Measurements from ENCODE around the gene SERTM1.
A peak's percentile ranks its signal among the peaks of the same experiment; 100 is the strongest.

Gene SERTM1

DNA sequence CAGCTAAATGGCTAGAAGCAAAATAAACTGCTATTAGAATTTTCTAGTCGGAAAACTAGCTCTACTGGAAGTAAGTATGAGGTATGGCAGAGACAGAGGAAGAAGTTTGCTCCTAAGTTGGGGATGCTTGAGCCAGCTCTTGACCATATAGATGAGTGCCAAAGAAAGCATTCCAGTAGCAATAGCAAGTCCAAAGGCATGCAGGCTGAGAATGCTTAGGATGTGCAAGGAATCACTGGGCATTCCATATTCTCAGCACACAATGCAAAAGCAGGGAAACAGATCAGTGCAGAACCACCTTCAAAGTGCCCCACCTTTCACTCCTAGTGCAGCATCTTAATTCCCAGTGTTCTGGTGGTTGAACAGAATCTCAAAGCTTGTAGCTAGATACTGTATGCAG is 32.9 kb downstream of the SERTM1 start:
- TF ChIP-seq CTCF (IDR thresholded peaks at IDR 0.05; ENCODE audit: low read depth, low read length, missing control alignments): no peak

DNA sequence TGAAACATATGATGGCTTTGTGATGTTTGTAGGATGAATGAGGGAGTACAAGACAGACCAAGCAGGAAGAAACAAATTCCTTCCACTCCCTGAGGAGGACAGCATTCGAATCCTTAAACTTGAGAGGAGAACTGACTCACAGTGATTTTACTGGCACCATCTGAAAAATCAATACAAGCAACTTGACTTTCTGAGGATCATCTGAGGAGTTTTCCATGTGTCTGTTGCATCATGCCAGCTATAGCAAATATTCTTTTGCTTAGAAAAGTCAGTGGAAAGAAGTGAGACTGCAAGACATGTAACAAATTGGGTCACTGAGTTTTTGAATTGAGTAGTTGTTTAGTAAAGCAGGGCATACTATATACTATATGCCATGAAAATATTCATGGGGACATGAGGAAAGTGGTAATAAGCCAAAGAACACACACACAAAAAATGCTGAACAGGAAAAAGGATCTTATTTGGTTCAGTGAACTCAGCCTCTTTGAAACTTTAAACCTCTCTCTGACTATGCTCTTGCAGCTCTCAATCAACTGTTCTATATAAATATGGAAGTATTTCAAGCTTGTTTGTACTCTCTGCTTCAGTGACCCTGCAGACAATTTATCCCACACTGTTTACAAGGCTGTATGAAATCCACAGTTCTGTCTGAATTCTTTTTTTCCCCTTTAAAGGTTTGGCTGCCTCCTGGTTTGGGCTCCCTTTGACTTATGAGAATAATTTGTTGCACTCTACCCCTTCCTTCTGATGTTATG is 35.5 kb downstream of the SERTM1 start:
- no peak for TF ChIP-seq CTCF (IDR thresholded peaks at IDR 0.05; ENCODE audit: low read depth, low read length, missing control alignments)
- no peak overlapping the region for H3K4me3 ChIP-seq (ENCODE audit: low read depth, low read length)
- DNase-seq (ENCODE audit: low read depth): no peak
- in situ Hi-C loops (cut with HindIII; ENCODE audit: low sequenced_read_pairs): no loop called here

More for the DNA sequence above, 32.9 kb downstream of the SERTM1 start:
- no peak overlapping the region for H3K4me3 ChIP-seq (ENCODE audit: low read depth, low read length)
- in situ Hi-C loops (cut with HindIII; ENCODE audit: low sequenced_read_pairs): no loop called here
- DNase-seq (ENCODE audit: low read depth): peak; percentile 90

- no peak for TF ChIP-seq CTCF (IDR thresholded peaks at IDR 0.05; ENCODE audit: low read depth, low read length, missing control alignments)
- no peak overlapping the region for H3K4me3 ChIP-seq (ENCODE audit: low read depth, low read length)
- in situ Hi-C loops (cut with HindIII; ENCODE audit: low sequenced_read_pairs): no loop called here
- no peak for DNase-seq (ENCODE audit: low read depth)
Measured at GRCh38 chr13:36710396-36710795, 36.6 kb downstream of the SERTM1 start.

GRCh38 chr13:36712290-36712689 is 38.5 kb downstream of the SERTM1 start:
- in situ Hi-C loops (cut with HindIII; ENCODE audit: low sequenced_read_pairs): no loop called here
- DNase-seq (ENCODE audit: low read depth): no peak
- H3K4me3 ChIP-seq (ENCODE audit: low read depth, low read length): no peak overlapping the region
- no peak for TF ChIP-seq CTCF (IDR thresholded peaks at IDR 0.05; ENCODE audit: low read depth, low read length, missing control alignments)

GRCh38 chr13:36712770-36713169 is 39.0 kb downstream of the SERTM1 start:
- in situ Hi-C loops (cut with HindIII; ENCODE audit: low sequenced_read_pairs): no loop called here
- DNase-seq (ENCODE audit: low read depth): peak; percentile 58
- TF ChIP-seq CTCF (IDR thresholded peaks at IDR 0.05; ENCODE audit: low read depth, low read length, missing control alignments): no peak
- H3K4me3 ChIP-seq (ENCODE audit: low read depth, low read length): no peak overlapping the region

- in situ Hi-C loops (cut with HindIII; ENCODE audit: low sequenced_read_pairs): no loop called here
- TF ChIP-seq CTCF (IDR thresholded peaks at IDR 0.05; ENCODE audit: low read depth, low read length, missing control alignments): no peak
- no peak overlapping the region for H3K4me3 ChIP-seq (ENCODE audit: low read depth, low read length)
- DNase-seq (ENCODE audit: low read depth): no peak
Measured at GRCh38 chr13:36713887-36714286, 40.1 kb downstream of the SERTM1 start.

All from astrocyte of the cerebellum (primary cell).